Adrenal gland (tissue), 12 donors: ENCODE results near the gene TCERG1. TPM values are rescaled to one million over a fixed set of nuclear protein-coding genes. Genes with fewer than 3 reads are reported as not detected.

Source experiments
- polyA plus RNA-seq, 3 donors: library from polyadenylated mRNA; stranded (reverse); fragments of 200-250 nt in 2 of 3; fragments of 350-450 nt in 1 of 3; fragmentation: Illumina TruSeq in 1 of 3; extraction: RNeasy Lipid Tissue Mini Kit (QIAGEN cat#74804) in 1 of 3; gene quantifications; one replicate each; pipeline ENCODE4 v1.2.3, GENCODE V29; 2013 to 2014
- small RNA-seq, 2 donors: library from RNA; depleted of rRNA; stranded (forward); fragments of <200 nt; gene quantifications; one replicate each; pipeline ENCODE3, GENCODE V24; 2016
- total RNA-seq, 9 donors: library from RNA; depleted of rRNA in 4 of 9; stranded (reverse); fragments of >200 nt in 4 of 9; fragments of 120-200 nt in 1 of 9; fragmentation: NEBNext Ultra II Directional in 1 of 9; extraction: Animal tissue kit (Norgen Biotek cat#: 25700) in 1 of 9; gene quantifications; one replicate each; pipeline versions ENCODE4 v1.1.0 to v1.2.4, GENCODE V29; 2013 to 2023
- donor health status: healthy with polysubstance abuse.
- donor health status: Bipolar disorder and iron deficiency.
- donor health status: DM: yes; HTN: yes; CAD: no.
- donor health status: DM: no; HTN: no; CAD: no.
- donor health status: DM: no; HTN: no; CAD: no.
- donor health status: DM: yes; HTN: yes; CAD: no.

Gene TCERG1
- total and polyA plus RNA-seq, 12 donors, result 12.1 to 80.4 (median 45.5) TPM

Small RNAs within 50 kb of the gene (small RNA-seq; reads per million reads assigned to genes)
- 0 reads per million in 2 donors for gene RF02271

Other genes starting within 250 kb of the TCERG1 start
- 10 to 100 TPM in 8 of 9 donors, 1 to 10 TPM in 1; 8.1 to 19.6 (median 12.6) TPM for gene RBM27, start 243.7 kb upstream of the TCERG1 start, total RNA-seq
- 10 to 100 TPM in 1 of 3 donors, 1 to 10 TPM in 2; 3.5 to 16.7 (median 5.7) TPM for gene RBM27, start 243.7 kb upstream of the TCERG1 start, polyA plus RNA-seq
- under 1 TPM in 2 of 9 donors, not detected in 7; 0.11 to 0.14 TPM for gene POU4F3, start 108.5 kb upstream of the TCERG1 start, total RNA-seq
- gene POU4F3, start 108.5 kb upstream of the TCERG1 start, polyA plus RNA-seq, result not detected
- gene GPR151, start 68.9 kb downstream of the TCERG1 start, total RNA-seq, result not detected
- not detected for gene GPR151, start 68.9 kb downstream of the TCERG1 start, polyA plus RNA-seq